K562 (cell line): ENCODE results near the gene CAPZA3. TPM values are rescaled to one million over a fixed set of nuclear protein-coding genes. Genes with fewer than 3 reads are reported as not detected.

Source experiments
- ATAC-seq: fragments of 200-7000 bp; cut with Tn5 transposase; 3 replicates; pipeline ENCODE4 v1.9.1; 2020; ENCODE audit warnings: moderate library complexity
- BruUV-seq: library from RNA; stranded (reverse); fragments of 400-500 nt; replicated peaks from 2 replicates; lab custom pipeline; 2021; lab: Mats Ljungman, UMichigan
- CTCF ChIA-PET: fragments of 300-600 bp; formaldehyde crosslinking; extraction: SDS; loops from one replicate; lab custom pipeline; 2021; ENCODE audit warnings: low intra/inter-chr PET ratio; lab: Yijun Ruan, JAX
- POLR2A ChIA-PET: fragments of 300-600, 350-650 bp; sonication (Branson Sonifier 250); formaldehyde crosslinking; extraction: SDS; loops from one replicate; lab custom pipeline; 2021; ENCODE audit warnings: antibody characterized with exemption, inconsistent platforms; lab: Yijun Ruan, JAX
- DNase-seq, 4 experiments: peaks; one replicate each; pipeline versions ENCODE4 v3.0.0 to v3.0.0-alpha.2; 2011 to 2018; ENCODE audit warnings: low spot score in 3 of 4, mixed read lengths in 3 of 4; ENCODE audit errors: extremely low read depth in 1 of 4
- FAIRE-seq: peaks from 2 replicates; lab custom pipeline; 2011; peaks lifted over from hg19 to GRCh38; lab: Jason Lieb, UNC
- H2AFZ ChIP-seq: 2 replicates; pipeline ENCODE4 v1.6.0; 2011; ENCODE audit warnings: low read depth, low read length, control low read depth, inconsistent platforms
- H3K27ac ChIP-seq: fragments of 200-600 bp; 3 replicates; pipeline ENCODE4 v1.8.0; 2011; ENCODE audit warnings: low read depth, mild to moderate bottlenecking, control low read depth, inconsistent platforms, low read length, moderate library complexity, mixed read lengths; ENCODE audit errors: extremely low read depth
- H3K27me3 ChIP-seq, 2 experiments: fragments of 300-600 bp in 1 of 2; 2 replicates in 1 of 2; 3 replicates in 1 of 2; pipeline versions ENCODE4 v1.6.0 to v1.8.0; 2011; ENCODE audit warnings: inconsistent platforms in 2 of 2, low read length in 2 of 2, mild to moderate bottlenecking in 1 of 2, mixed read lengths in 1 of 2, moderate library complexity in 1 of 2; ENCODE audit not compliant: control insufficient read depth in 2 of 2, insufficient read depth in 2 of 2
- H3K36me3 ChIP-seq: fragments of 300-600 bp; 3 replicates; pipeline ENCODE4 v1.8.0; 2011; ENCODE audit warnings: mild to moderate bottlenecking, low read length, inconsistent platforms; ENCODE audit not compliant: control insufficient read depth, insufficient read depth
- H3K4me1 ChIP-seq, 2 experiments: fragments of 200-600 bp in 1 of 2; replicated peaks in 1 of 2; 2 replicates in 1 of 2; 3 replicates in 1 of 2; pipeline versions ENCODE4 v1.5.1 to v1.8.0; 2011; ENCODE audit warnings: inconsistent platforms in 2 of 2, low read length in 2 of 2, mild to moderate bottlenecking in 1 of 2, mixed read lengths in 1 of 2, moderate library complexity in 1 of 2; ENCODE audit not compliant: control insufficient read depth in 2 of 2, insufficient read depth in 2 of 2
- H3K4me2 ChIP-seq: 2 replicates; pipeline ENCODE4 v1.6.1; 2011; ENCODE audit warnings: low read length, control low read depth, inconsistent platforms, mixed read lengths; ENCODE audit not compliant: insufficient read depth
- H3K4me3 ChIP-seq: fragments of 200-600 bp; sonication (generic), shearing (Covaris generic); 2 replicates; pipeline ENCODE4 v1.5.1; 2016; ENCODE audit warnings: control low read depth, inconsistent platforms
- H3K79me2 ChIP-seq: fragments of 200-600 bp; 3 replicates; pipeline ENCODE4 v1.8.0; 2011; ENCODE audit warnings: low read length, inconsistent platforms; ENCODE audit not compliant: control insufficient read depth, insufficient read depth
- H3K9ac ChIP-seq, 2 experiments: 2 replicates each; pipeline versions ENCODE4 v1.6.0 to v1.6.1; 2011; ENCODE audit warnings: low read depth in 2 of 2, low read length in 2 of 2, control low read depth in 1 of 2, inconsistent platforms in 1 of 2, mild to moderate bottlenecking in 1 of 2, mixed read lengths in 1 of 2; ENCODE audit not compliant: insufficient read depth in 1 of 2
- H3K9me1 ChIP-seq: one replicate; pipeline ENCODE4 v1.6.0; 2011; ENCODE audit warnings: inconsistent platforms, mild to moderate bottlenecking, low read length, moderate library complexity; ENCODE audit not compliant: control insufficient read depth, insufficient read depth
- H3K9me3 ChIP-seq: replicated peaks from 2 replicates; pipeline ENCODE4 v1.5.1; 2011; ENCODE audit warnings: low read depth, low read length, inconsistent platforms; ENCODE audit not compliant: control insufficient read depth, insufficient read depth
- H4K20me1 ChIP-seq: replicated peaks from 2 replicates; pipeline ENCODE4 v1.6.1; 2011; ENCODE audit warnings: low read length, inconsistent platforms, mixed read lengths; ENCODE audit not compliant: control insufficient read depth, insufficient read depth
- DPF2 ChIP-seq: fragments of 450-650 bp; IDR thresholded peaks from 2 replicates; pipeline ENCODE4 v1.6.1; 2016
- WGBS: fragments of 100-300 bp; shearing (Covaris generic); methylation state at CpG from one replicate; pipeline ENCODE4 v1.1.6; 2016; ENCODE audit warnings: low coverage, mixed read lengths; ENCODE audit not compliant: insufficient coverage; ENCODE audit errors: missing lambda C conversion rate; 5-methylcytosine and 5-hydroxymethylcytosine counted together
- in situ Hi-C: fragments of 300-500 bp; cut with MboI; formaldehyde crosslinking; loops from 4 replicates; pipeline ENCODE4 v1.15.0; 2018; ENCODE audit warnings: inconsistent platforms, mixed read lengths
- intact Hi-C: fragments of 100-400 bp; cut with micrococcal nuclease; formaldehyde crosslinking; loops from 2 replicates; pipeline ENCODE4 v1.14.2; 2022
- polyA plus RNA-seq, 8 experiments: library from polyadenylated mRNA; depleted of rRNA in 4 of 8; stranded (reverse) in 5 of 8; unstranded in 3 of 8; fragments of >200 nt; fragmentation: Nextera tagmentation in 2 of 8; fragmentation: Illumina TruSeq in 1 of 8; extraction: Ambion mirVana in 2 of 8; extraction: Trizol in 1 of 8; gene quantifications; 2 replicates each; pipeline versions ENCODE4 v1.2.1 to v1.2.3, GENCODE V29; 2011 to 2014; ENCODE audit warnings: inconsistent platforms in 1 of 8, missing spikeins in 1 of 8
- total RNA-seq, 7 experiments: library from RNA; depleted of rRNA in 6 of 7; stranded (reverse); fragments of >200 nt in 6 of 7; fragmentation: Illumina TruSeq in 2 of 7; extraction: Trizol in 2 of 7; gene quantifications; 2 replicates each; pipeline versions ENCODE4 v1.2.1 to v1.2.3, GENCODE V29; 2011 to 2021; ENCODE audit warnings: low replicate concordance in 1 of 7
- TF ChIP-seq, protein P1 (sequence below): IDR thresholded peaks from 2 replicates; pipeline ENCODE4 v1.6.1; 2012; ENCODE audit warnings: low read depth, low read length, improper control_type of control experiment, borderline replicate concordance

The CAPZA3 gene
- total and polyA plus RNA-seq, 9 of the 15 experiments (the other 6 are each of a cell fraction or from before 2014, with no cell fraction given), result not detected

DNA sequence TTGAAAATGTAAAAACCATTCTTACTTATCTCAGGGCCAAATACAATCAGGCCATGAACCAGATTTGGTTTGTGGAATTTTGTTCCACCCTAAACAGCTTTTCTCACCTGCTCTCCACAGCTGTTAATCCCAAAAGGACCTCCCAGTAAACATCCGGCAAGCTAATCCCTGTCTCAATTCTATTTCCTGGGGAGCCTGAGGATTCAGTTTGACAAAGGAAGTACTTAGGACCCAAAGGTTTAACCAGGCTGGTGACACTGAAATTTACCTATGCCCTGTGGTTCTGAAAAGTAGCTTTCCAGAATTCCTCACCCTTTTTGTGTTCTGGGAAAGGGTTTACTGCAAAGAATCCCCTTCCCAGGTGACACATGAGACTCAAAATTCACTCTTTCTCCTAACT, 15.0 kb downstream of the CAPZA3 start:
- Histone ChIP-seq H2AFZ (peak overlapping the region; percentile 63; the same call in 1 of the 2 replicates), H3K9ac (peak overlapping the region in 1 of 2 experiments; percentile 9; a peak in 1 of 4 replicates), H3K9me1 (no peaks in the 10 kb centered on the region), H3K9me3 (no peaks in the 10 kb centered on the region), H3K27ac (peak overlapping the region; percentile 67; the same call in 1 of the 3 replicates), H4K20me1 (no peaks in the 10 kb centered on the region), H3K27me3 (no peaks in the 10 kb centered on the region), H3K4me3 (no peak overlapping the region), H3K4me1 (peaks cover 4 to 30% of the 10 kb centered on the region in 2 experiments; a peak in 4 of 5 replicates), H3K36me3 (no peaks in the 10 kb centered on the region), H3K79me2 (no peaks in the 10 kb centered on the region), H3K4me2 (no peak overlapping the region; the same call in 1 of the 2 replicates)
- ChIA-PET CTCF (no interaction called here), POLR2A (no interaction called here)
- FAIRE-seq, result no peak
- ATAC-seq, result no peak
- no TSS peak for BruUV-seq
- in situ Hi-C loops (no loop called here), intact Hi-C loops (no loop called here)
- WGBS, result 33% methylated on average over 1 of the region's 1 CpG
- TF ChIP-seq, protein P1, sequence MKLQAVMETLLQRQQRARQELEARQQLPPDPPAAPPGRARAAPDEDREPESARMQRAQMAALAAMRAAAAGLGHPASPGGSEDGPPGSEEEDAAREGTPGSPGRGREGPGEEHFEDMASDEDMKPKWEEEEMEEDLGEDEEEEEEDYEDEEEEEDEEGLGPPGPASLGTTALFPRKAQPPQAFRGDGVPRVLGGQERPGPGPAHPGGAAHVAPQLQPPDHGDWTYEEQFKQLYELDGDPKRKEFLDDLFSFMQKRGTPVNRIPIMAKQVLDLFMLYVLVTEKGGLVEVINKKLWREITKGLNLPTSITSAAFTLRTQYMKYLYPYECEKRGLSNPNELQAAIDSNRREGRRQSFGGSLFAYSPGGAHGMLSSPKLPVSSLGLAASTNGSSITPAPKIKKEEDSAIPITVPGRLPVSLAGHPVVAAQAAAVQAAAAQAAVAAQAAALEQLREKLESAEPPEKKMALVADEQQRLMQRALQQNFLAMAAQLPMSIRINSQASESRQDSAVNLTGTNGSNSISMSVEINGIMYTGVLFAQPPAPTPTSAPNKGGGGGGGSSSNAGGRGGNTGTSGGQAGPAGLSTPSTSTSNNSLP, result no peak
- TF ChIP-seq DPF2, result 0 out of 2 replicates have a peak, but pooled peaks have one; percentile 4
- no peak for DNase-seq
